Thyroid gland (tissue), 4 donors: ENCODE measurements around the gene NDUFB3.

Experiments
- CTCF ChIP-seq, 6 experiments: fragments of 200-600 bp in 3 of 6; fragments of 450-650 bp in 3 of 6; sonication (generic) in 3 of 6; IDR thresholded peaks; one replicate each; pipeline ENCODE4 v1.5.1; 2016 to 2019; ENCODE audit warnings: antibody characterized with exemption in 6 of 6, mild to moderate bottlenecking in 2 of 6, inconsistent platforms in 1 of 6, moderate library complexity in 1 of 6
- POLR2A ChIP-seq, 2 donors: fragments of 450-650 bp; IDR thresholded peaks; one replicate each; pipeline ENCODE4 v1.6.1; 2017; ENCODE audit warnings: antibody characterized with exemption in 2 of 2, mild to moderate bottlenecking in 2 of 2, moderate library complexity in 1 of 2

DNA sequence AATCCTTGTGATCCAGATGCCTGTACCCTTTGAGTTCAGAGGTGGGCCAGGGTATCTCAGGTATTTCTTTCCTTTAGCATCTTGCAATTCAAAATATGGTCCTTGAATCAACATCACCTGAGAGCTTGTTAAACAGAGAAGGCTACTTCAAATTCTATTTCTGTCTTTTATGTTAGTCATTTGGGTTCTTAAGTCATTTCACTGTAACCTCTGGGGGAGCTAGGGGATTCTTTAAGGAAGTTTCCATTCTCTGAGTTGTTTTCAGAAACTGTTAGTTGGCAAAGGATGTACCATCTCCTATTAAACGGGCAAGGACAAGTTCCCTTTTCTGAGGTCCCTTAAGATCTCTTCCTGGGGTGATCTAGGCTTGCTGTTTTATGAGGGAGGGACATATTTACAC lies 60.7 kb downstream of the NDUFB3 start:
- TF ChIP-seq CTCF (IDR thresholded peaks at IDR 0.05) (no peak), POLR2A (IDR thresholded peaks at IDR 0.05) (no peak)
